Suprapubic skin (tissue), 4 donors: ENCODE results near the gene PCIF1. TPM values are rescaled to one million over a fixed set of nuclear protein-coding genes. Genes with fewer than 3 reads are reported as not detected.
A peak's percentile ranks its signal among the peaks of the same experiment; 100 is the strongest.
"Not testable (repeated sequence)": the region's sequence is repeated elsewhere in the genome, so short reads cannot be mapped to it uniquely, and the experiment has no call there.

ENCODE experiments used
- DNase-seq, 2 donors: peaks; one replicate each; pipeline ENCODE4 v3.0.0-alpha.2; 2019; ENCODE audit warnings: low spot score in 2 of 2
- H3K27ac ChIP-seq: fragments of 200-600 bp; sonication (generic); one replicate; pipeline ENCODE4 v1.5.1; 2019
- H3K27me3 ChIP-seq: fragments of 200-600 bp; sonication (generic); one replicate; pipeline ENCODE4 v1.5.1; 2019
- H3K36me3 ChIP-seq: fragments of 200-600 bp; sonication (generic); one replicate; pipeline ENCODE4 v1.5.1; 2019
- H3K4me1 ChIP-seq: fragments of 200-600 bp; sonication (generic); one replicate; pipeline ENCODE4 v1.5.1; 2019
- H3K4me3 ChIP-seq: fragments of 200-600 bp; sonication (generic); one replicate; pipeline ENCODE4 v1.5.1; 2019; ENCODE audit warnings: mild to moderate bottlenecking
- H3K9me3 ChIP-seq: fragments of 200-600 bp; sonication (generic); one replicate; pipeline ENCODE4 v1.5.1; 2019
- CTCF ChIP-seq, 2 donors: fragments of 200-600 bp in 1 of 2; fragments of 450-650 bp in 1 of 2; sonication (generic) in 1 of 2; IDR thresholded peaks; one replicate each; pipeline ENCODE4 v1.5.1; 2016 to 2019; ENCODE audit warnings: antibody characterized with exemption in 2 of 2, mild to moderate bottlenecking in 1 of 2, moderate library complexity in 1 of 2
- EP300 ChIP-seq: sonication (generic); formaldehyde crosslinking; IDR thresholded peaks from one replicate; pipeline ENCODE4 v1.6.1; 2017; ENCODE audit warnings: antibody characterized with exemption
- POLR2A ChIP-seq, 2 donors: fragments of 450-650 bp; IDR thresholded peaks; one replicate each; pipeline ENCODE4 v1.6.1; 2017; ENCODE audit warnings: antibody characterized with exemption in 2 of 2, mild to moderate bottlenecking in 2 of 2, moderate library complexity in 2 of 2
- POLR2AphosphoS5 ChIP-seq, 3 donors: sonication (generic); formaldehyde crosslinking; IDR thresholded peaks; one replicate each; pipeline ENCODE4 v1.6.1; 2017; ENCODE audit warnings: antibody characterized with exemption in 3 of 3
- WGBS: methylation state at CpG from one replicate; pipeline ENCODE4 v1.1.5; 2018; 5-methylcytosine and 5-hydroxymethylcytosine counted together
- total RNA-seq, 4 donors: library from RNA; depleted of rRNA; stranded (reverse); fragments of >200 nt; gene quantifications; one replicate each; pipeline ENCODE4 v1.1.0, GENCODE V29; 2016

PCIF1 gene
- total RNA-seq, 4 donors from 2014 or later = 37.2 to 70.3 (median 42.4) TPM

- Histone ChIP-seq H3K4me1 (peaks cover 3% of the 10 kb centered on the region), H3K27me3 (no peaks in the 10 kb centered on the region), H3K4me3 (no peak overlapping the region), H3K27ac (no peak overlapping the region), H3K36me3 (peaks cover 82% of the 10 kb centered on the region), H3K9me3 (no peaks in the 10 kb centered on the region)
- WGBS = 100% methylated on average over 1 of the region's 5 CpGs
- TF ChIP-seq EP300 (no peak), POLR2A (IDR thresholded peaks at IDR 0.05) (no peak), POLR2AphosphoS5 (IDR thresholded peaks at IDR 0.05) (no peak), CTCF (IDR thresholded peaks at IDR 0.05) (no peak)
- DNase-seq = no peak
These were observed 18.4 kb downstream of the PCIF1 start for GRCh38 chr20:45952861-45953260.

- 77% methylated on average over 7 of the region's 9 CpGs for WGBS
- Histone ChIP-seq H3K27me3 (no peaks in the 10 kb centered on the region), H3K4me3 (no peak overlapping the region), H3K4me1 (peaks cover 3% of the 10 kb centered on the region), H3K27ac (no peak overlapping the region), H3K36me3 (peaks cover 82% of the 10 kb centered on the region), H3K9me3 (no peaks in the 10 kb centered on the region)
- TF ChIP-seq EP300 (no peak), CTCF (IDR thresholded peaks at IDR 0.05) (no peak), POLR2AphosphoS5 (IDR thresholded peaks at IDR 0.05) (no peak), POLR2A (IDR thresholded peaks at IDR 0.05) (no peak)
- peak in 1 of 2 donors; percentile 65 for DNase-seq
These were observed 19.2 kb downstream of the PCIF1 start for GRCh38 chr20:45953672-45954071.

GRCh38 chr20:45956326-45956725 is 21.8 kb downstream of the PCIF1 start:
- not testable (repeated sequence) for H3K9me3 ChIP-seq, H3K27me3 ChIP-seq, H3K4me1 ChIP-seq, H3K27ac ChIP-seq, H3K4me3 ChIP-seq
- 90% methylated on average over 10 of the region's 10 CpGs for WGBS
- DNase-seq = peak in 1 of 2 donors; percentile 45
- peaks cover 82% of the 10 kb centered on the region for H3K36me3 ChIP-seq

GRCh38 chr20:45957021-45957941 is 22.8 kb downstream of the PCIF1 start:
- peaks cover 82% of the 10 kb centered on the region for H3K36me3 ChIP-seq
- no peaks in the 10 kb centered on the region for H3K4me1 ChIP-seq
- TF ChIP-seq EP300 (no peak), CTCF (IDR thresholded peaks at IDR 0.05) (no peak), POLR2AphosphoS5 (IDR thresholded peaks at IDR 0.05) (no peak), POLR2A (IDR thresholded peaks at IDR 0.05) (no peak)
- no peak overlapping the region for H3K27ac ChIP-seq
- 81% methylated on average over 12 of the region's 19 CpGs for WGBS
- no peaks in the 10 kb centered on the region for H3K27me3 ChIP-seq
- peak; percentile 57 to 69 for DNase-seq
- H3K9me3 ChIP-seq = no peaks in the 10 kb centered on the region
- no peak overlapping the region for H3K4me3 ChIP-seq

GRCh38 chr20:45958593-45958992 is 24.1 kb downstream of the PCIF1 start:
- WGBS = 100% methylated on average over 4 of the region's 4 CpGs
- no peak overlapping the region for H3K4me3 ChIP-seq
- peaks cover 79% of the 10 kb centered on the region for H3K36me3 ChIP-seq
- H3K4me1 ChIP-seq = no peaks in the 10 kb centered on the region
- H3K9me3 ChIP-seq = no peaks in the 10 kb centered on the region
- no peaks in the 10 kb centered on the region for H3K27me3 ChIP-seq
- no peak overlapping the region for H3K27ac ChIP-seq
- TF ChIP-seq POLR2A (IDR thresholded peaks at IDR 0.05) = no peak
- no peak for TF ChIP-seq EP300
- no peak for TF ChIP-seq CTCF (IDR thresholded peaks at IDR 0.05)
- TF ChIP-seq POLR2AphosphoS5 (IDR thresholded peaks at IDR 0.05) = no peak
- DNase-seq = peak; percentile 13 to 14
